ENCODE data around the gene OBSCN.
"Not testable (repeated sequence)": the region's sequence is repeated elsewhere in the genome, so short reads cannot be mapped to it uniquely, and the experiment has no call there.

The OBSCN gene

DNA sequence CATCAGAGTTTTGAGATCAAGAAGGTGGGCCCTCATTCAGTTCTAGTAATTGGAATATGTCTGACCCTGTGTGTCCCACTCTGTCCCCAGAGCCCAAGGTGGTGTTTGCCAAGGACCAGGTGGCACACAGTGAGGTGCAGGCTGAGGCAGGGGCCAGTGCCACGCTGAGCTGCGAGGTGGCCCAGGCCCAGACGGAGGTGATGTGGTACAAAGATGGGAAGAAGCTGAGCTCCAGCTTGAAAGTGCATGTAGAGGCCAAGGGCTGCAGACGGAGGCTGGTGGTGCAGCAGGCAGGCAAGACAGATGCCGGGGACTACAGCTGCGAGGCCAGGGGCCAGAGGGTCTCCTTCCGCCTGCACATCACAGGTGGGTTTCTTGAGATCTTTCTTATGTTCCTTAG lies 35.2 kb downstream of the OBSCN start:
- no peak for TF ChIP-seq EZH2phosphoT487 (IDR thresholded peaks at IDR 0.05; ENCODE audit: borderline replicate concordance)
- TF ChIP-seq, protein P1, sequence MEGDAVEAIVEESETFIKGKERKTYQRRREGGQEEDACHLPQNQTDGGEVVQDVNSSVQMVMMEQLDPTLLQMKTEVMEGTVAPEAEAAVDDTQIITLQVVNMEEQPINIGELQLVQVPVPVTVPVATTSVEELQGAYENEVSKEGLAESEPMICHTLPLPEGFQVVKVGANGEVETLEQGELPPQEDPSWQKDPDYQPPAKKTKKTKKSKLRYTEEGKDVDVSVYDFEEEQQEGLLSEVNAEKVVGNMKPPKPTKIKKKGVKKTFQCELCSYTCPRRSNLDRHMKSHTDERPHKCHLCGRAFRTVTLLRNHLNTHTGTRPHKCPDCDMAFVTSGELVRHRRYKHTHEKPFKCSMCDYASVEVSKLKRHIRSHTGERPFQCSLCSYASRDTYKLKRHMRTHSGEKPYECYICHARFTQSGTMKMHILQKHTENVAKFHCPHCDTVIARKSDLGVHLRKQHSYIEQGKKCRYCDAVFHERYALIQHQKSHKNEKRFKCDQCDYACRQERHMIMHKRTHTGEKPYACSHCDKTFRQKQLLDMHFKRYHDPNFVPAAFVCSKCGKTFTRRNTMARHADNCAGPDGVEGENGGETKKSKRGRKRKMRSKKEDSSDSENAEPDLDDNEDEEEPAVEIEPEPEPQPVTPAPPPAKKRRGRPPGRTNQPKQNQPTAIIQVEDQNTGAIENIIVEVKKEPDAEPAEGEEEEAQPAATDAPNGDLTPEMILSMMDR (conservative IDR thresholded peaks at IDR 0.05; ENCODE audit: low read length) = no peak
- H3K9me2 ChIP-seq (replicated peaks; ENCODE audit: low read depth, low read length) = no peaks in the 10 kb centered on the region
- no peaks in the 10 kb centered on the region for H3K79me2 ChIP-seq (ENCODE audit: insufficient read depth, low read length)
- no peaks in the 10 kb centered on the region for H3K27me3 ChIP-seq (ENCODE audit: insufficient read depth, low read length, poor library complexity, severe bottlenecking)
- no peak overlapping the region for H2AFZ ChIP-seq (ENCODE audit: low read length)
- no peaks in the 10 kb centered on the region for H3K4me1 ChIP-seq (ENCODE audit: insufficient read depth, low read length, poor library complexity, severe bottlenecking)
- no peak overlapping the region for H3K9ac ChIP-seq (ENCODE audit: low read depth, low read length, poor library complexity, severe bottlenecking)
- H3K4me3 ChIP-seq (ENCODE audit: low read length, poor library complexity, severe bottlenecking) = no peak overlapping the region
- peaks cover 57% of the 10 kb centered on the region; the same call in 1 of the 2 replicates for H3K36me3 ChIP-seq (ENCODE audit: insufficient read depth, low read length)
- no peaks in the 10 kb centered on the region for H3F3A ChIP-seq (ENCODE audit: low read depth)
- H3K9me3 ChIP-seq (ENCODE audit: insufficient read depth, low read depth, low read length) = peaks cover 23% of the 10 kb centered on the region; the same call in 1 of the 2 replicates
- H4K20me1 ChIP-seq (ENCODE audit: insufficient read depth, low read length, poor library complexity, severe bottlenecking) = no peaks in the 10 kb centered on the region
- no peak overlapping the region for H3K4me2 ChIP-seq (ENCODE audit: low read depth, low read length, poor library complexity, severe bottlenecking)

DNA sequence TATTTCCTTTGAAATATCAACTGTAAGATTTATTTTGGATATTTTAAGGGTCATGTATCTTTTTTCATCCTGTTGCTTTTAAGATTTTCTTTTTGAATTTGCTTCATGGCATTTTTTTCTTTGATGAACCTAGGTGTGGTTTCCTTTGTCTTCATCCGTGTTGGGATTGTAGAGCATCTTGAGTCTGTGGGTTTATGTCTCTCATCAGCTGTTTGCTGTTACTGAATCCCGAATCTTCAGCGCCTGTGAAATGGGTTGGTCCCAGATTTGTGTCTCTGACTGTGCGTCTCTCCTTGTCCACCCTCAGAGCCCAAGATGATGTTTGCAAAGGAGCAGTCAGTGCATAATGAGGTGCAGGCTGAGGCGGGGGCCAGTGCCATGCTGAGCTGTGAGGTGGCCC lies 36.1 kb downstream of the OBSCN start:
- H3F3A ChIP-seq (ENCODE audit: low read depth); H3K4me1 ChIP-seq (ENCODE audit: insufficient read depth, low read length, poor library complexity, severe bottlenecking); H3K79me2 ChIP-seq (ENCODE audit: insufficient read depth, low read length); H3K9ac ChIP-seq (ENCODE audit: low read depth, low read length, poor library complexity, severe bottlenecking); H3K9me2 ChIP-seq (replicated peaks; ENCODE audit: low read depth, low read length); H3K4me3 ChIP-seq (ENCODE audit: low read length, poor library complexity, severe bottlenecking); H3K27me3 ChIP-seq (ENCODE audit: insufficient read depth, low read length, poor library complexity, severe bottlenecking); H4K20me1 ChIP-seq (ENCODE audit: insufficient read depth, low read length, poor library complexity, severe bottlenecking); H2AFZ ChIP-seq (ENCODE audit: low read length); H3K4me2 ChIP-seq (ENCODE audit: low read depth, low read length, poor library complexity, severe bottlenecking): not testable (repeated sequence)
- Histone ChIP-seq H3K36me3 (ENCODE audit: insufficient read depth, low read length) (peaks cover 48% of the 10 kb centered on the region; the same call in 1 of the 2 replicates), H3K9me3 (ENCODE audit: insufficient read depth, low read depth, low read length) (peaks cover 23% of the 10 kb centered on the region; the same call in 1 of the 2 replicates)

DNA sequence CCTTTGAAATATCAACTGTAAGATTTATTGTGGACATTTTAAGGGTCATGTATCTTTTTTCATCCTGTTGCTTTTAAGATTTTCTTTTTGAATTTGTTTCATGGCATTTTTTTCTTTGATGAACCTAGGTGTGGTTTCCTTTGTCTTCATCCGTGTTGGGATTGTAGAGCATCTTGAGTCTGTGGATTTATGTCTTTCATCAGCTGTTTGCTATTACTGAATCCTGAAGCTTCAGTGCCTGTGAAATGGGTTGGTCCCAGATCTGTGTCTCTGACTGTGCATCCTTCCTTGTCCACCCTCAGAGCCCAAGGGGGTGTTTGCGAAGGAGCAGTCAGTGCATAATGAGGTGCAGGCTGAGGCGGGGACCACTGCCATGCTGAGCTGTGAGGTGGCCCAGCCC lies 37.3 kb downstream of the OBSCN start:
- H4K20me1 ChIP-seq (ENCODE audit: insufficient read depth, low read length, poor library complexity, severe bottlenecking) = no peaks in the 10 kb centered on the region
- no peaks in the 10 kb centered on the region for H3K4me1 ChIP-seq (ENCODE audit: insufficient read depth, low read length, poor library complexity, severe bottlenecking)
- TF ChIP-seq, protein P1 (conservative IDR thresholded peaks at IDR 0.05; ENCODE audit: low read length) = no peak
- no peak for TF ChIP-seq EZH2phosphoT487 (IDR thresholded peaks at IDR 0.05; ENCODE audit: borderline replicate concordance)
- H3K36me3 ChIP-seq (ENCODE audit: insufficient read depth, low read length) = peaks cover 45% of the 10 kb centered on the region; the same call in 1 of the 2 replicates
- H3K9ac ChIP-seq (ENCODE audit: low read depth, low read length, poor library complexity, severe bottlenecking) = no peak overlapping the region
- H3K9me2 ChIP-seq (replicated peaks; ENCODE audit: low read depth, low read length) = no peaks in the 10 kb centered on the region
- no peaks in the 10 kb centered on the region for H3K79me2 ChIP-seq (ENCODE audit: insufficient read depth, low read length)
- H2AFZ ChIP-seq (ENCODE audit: low read length) = no peak overlapping the region
- H3K4me2 ChIP-seq (ENCODE audit: low read depth, low read length, poor library complexity, severe bottlenecking) = no peak overlapping the region
- H3K4me3 ChIP-seq (ENCODE audit: low read length, poor library complexity, severe bottlenecking) = no peak overlapping the region
- no peaks in the 10 kb centered on the region for H3F3A ChIP-seq (ENCODE audit: low read depth)
- H3K9me3 ChIP-seq (ENCODE audit: insufficient read depth, low read depth, low read length) = peaks cover 23% of the 10 kb centered on the region; the same call in 1 of the 2 replicates
- no peaks in the 10 kb centered on the region for H3K27me3 ChIP-seq (ENCODE audit: insufficient read depth, low read length, poor library complexity, severe bottlenecking)

DNA sequence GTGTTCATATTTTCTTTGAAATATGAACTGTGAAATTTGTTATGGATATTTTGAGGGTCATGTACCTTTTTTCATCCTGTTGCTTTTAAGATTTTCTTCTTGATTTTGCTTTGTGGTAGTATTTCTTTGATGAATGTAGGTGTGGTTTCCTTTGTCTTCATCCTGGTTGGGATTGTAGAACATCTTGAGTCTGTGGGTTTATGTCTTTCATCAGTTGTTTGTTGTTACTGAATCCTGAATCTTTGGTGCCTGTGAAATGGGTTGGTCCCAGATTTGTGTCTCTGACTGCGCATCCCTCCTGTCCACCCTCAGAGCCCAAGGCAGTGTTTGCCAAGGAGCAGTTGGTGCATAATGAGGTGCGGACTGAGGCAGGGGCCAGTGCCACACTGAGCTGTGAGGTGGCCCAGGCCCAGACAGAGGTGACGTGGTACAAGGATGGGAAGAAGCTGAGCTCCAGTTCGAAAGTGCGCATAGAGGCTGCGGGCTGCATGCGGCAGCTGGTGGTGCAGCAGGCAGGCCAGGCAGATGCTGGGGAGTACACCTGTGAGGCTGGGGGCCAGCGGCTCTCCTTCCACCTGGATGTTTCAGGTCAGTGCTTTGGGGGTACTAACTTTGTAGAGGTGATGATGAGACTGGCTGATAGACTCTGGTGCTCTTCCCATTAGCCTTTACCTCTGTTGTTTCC lies 38.5 kb downstream of the OBSCN start:
- TF ChIP-seq, protein P1 (conservative IDR thresholded peaks at IDR 0.05; ENCODE audit: low read length) = no peak
- TF ChIP-seq EZH2phosphoT487 (IDR thresholded peaks at IDR 0.05; ENCODE audit: borderline replicate concordance) = no peak

More for the DNA sequence above, 38.5 kb downstream of the OBSCN start:
- peaks cover 23% of the 10 kb centered on the region; the same call in 1 of the 2 replicates for H3K9me3 ChIP-seq (ENCODE audit: insufficient read depth, low read depth, low read length)
- H3K79me2 ChIP-seq (ENCODE audit: insufficient read depth, low read length) = no peaks in the 10 kb centered on the region
- no peak overlapping the region for H3K4me3 ChIP-seq (ENCODE audit: low read length, poor library complexity, severe bottlenecking)
- no peaks in the 10 kb centered on the region for H3K9me2 ChIP-seq (replicated peaks; ENCODE audit: low read depth, low read length)
- H3K9ac ChIP-seq (ENCODE audit: low read depth, low read length, poor library complexity, severe bottlenecking) = no peak overlapping the region
- no peaks in the 10 kb centered on the region for H4K20me1 ChIP-seq (ENCODE audit: insufficient read depth, low read length, poor library complexity, severe bottlenecking)
- no peaks in the 10 kb centered on the region for H3K27me3 ChIP-seq (ENCODE audit: insufficient read depth, low read length, poor library complexity, severe bottlenecking)
- H3K36me3 ChIP-seq (ENCODE audit: insufficient read depth, low read length) = peaks cover 35% of the 10 kb centered on the region; the same call in 1 of the 2 replicates
- H3K4me2 ChIP-seq (ENCODE audit: low read depth, low read length, poor library complexity, severe bottlenecking) = no peak overlapping the region
- no peaks in the 10 kb centered on the region for H3F3A ChIP-seq (ENCODE audit: low read depth)
- H2AFZ ChIP-seq (ENCODE audit: low read length) = no peak overlapping the region
- H3K4me1 ChIP-seq (ENCODE audit: insufficient read depth, low read length, poor library complexity, severe bottlenecking) = no peaks in the 10 kb centered on the region
